ES-I3 (cell line): ENCODE measurements around the gene ARHGEF12.

Experiments
- H3K36me3 ChIP-seq: 2 replicates; pipeline ENCODE4 v1.6.1; 2013; ENCODE audit warnings: mild to moderate bottlenecking, low read length, control low read depth, moderate library complexity; ENCODE audit not compliant: insufficient read depth
- H3K4me1 ChIP-seq: 2 replicates; pipeline ENCODE4 v1.6.1; 2013; ENCODE audit warnings: mild to moderate bottlenecking, control low read depth, low read length; ENCODE audit not compliant: insufficient read depth
- H3K9ac ChIP-seq: 2 replicates; pipeline ENCODE4 v1.6.1; 2013; ENCODE audit warnings: low read depth, mild to moderate bottlenecking, low read length, moderate library complexity
- H3K9me3 ChIP-seq: 2 replicates; pipeline ENCODE4 v1.6.1; 2013; ENCODE audit warnings: mild to moderate bottlenecking, low read length, moderate library complexity; ENCODE audit not compliant: control insufficient read depth, insufficient read depth

The ARHGEF12 gene

DNA sequence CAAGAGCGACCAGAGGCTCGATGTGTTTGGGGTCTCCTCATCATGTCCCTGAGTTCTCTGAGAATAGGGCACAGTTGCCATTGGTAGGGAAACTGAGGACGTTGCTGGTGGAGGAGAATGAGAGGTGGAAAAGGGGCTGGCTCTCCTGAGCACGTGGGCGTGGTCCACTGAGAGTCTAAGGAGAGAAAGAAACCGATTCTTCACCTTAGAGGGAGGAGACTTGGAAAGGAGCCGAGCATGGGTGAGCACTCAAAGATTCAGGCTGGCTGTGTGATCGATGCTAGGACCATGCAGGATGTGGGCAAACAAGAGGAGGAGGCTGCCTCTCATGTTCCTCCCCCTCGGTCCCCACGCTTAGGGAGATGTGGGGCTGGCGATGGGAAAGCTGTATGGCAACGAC, 30.9 kb upstream of the ARHGEF12 start:
- no peaks in the 10 kb centered on the region for H3K9me3 ChIP-seq
- H3K9ac ChIP-seq: no peak overlapping the region
- no peaks in the 10 kb centered on the region for H3K36me3 ChIP-seq
- H3K4me1 ChIP-seq: peaks cover 34% of the 10 kb centered on the region

DNA sequence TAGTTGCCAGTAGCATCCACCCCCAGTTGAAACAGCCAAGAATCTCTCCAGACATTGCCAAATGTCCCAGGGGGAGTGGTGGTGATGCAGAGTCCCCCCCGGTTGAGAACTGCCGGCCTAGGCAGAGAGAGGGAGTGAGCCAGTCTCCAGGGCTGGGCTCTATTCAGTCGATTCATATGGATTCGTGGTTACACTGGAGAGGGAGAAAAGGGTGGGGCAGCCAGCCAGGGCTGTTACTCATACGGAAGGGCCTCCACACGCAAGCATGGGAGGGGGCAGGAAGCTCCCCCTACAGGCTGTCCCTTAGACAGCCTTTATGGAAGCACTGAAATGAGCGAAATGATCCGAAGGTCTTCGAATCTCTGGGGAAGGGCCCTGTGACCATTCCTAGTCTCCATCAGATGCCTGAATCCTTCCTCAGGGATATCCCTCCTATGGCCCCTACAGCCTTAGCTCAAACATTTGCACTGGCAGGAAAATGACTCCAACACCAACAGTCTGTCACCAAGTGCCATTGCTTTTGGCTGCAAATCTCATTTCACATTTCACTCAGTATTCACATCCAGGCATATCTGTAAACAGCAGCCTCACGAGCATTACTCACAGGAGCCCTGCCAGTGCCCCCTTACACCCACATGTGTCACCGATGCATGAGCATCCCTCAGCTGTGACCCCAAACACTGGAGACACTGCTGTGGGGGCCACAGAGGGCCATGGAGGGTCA, 29.5 kb upstream of the ARHGEF12 start:
- H3K9ac ChIP-seq: no peak overlapping the region
- H3K36me3 ChIP-seq: no peaks in the 10 kb centered on the region
- peaks cover 33% of the 10 kb centered on the region for H3K4me1 ChIP-seq
- no peaks in the 10 kb centered on the region for H3K9me3 ChIP-seq

DNA sequence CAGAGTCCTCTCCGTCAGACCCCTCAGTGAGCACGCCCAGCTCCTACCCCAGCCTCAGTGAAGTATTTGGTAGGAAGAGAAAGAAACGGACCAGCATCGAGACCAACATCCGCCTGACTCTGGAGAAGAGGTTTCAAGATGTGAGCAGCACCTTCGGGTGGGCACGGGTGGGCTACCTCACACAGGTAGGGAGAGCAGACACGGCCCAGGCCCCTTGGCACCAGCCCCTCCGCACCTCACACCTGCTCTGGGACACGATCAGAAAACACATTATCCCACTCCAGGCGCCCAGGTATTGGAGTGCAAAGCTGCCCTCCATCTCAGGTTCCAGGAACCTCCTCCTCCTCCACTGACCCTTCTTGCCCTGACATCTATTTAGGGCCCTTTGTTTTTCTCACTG, 28.7 kb upstream of the ARHGEF12 start:
- Histone ChIP-seq H3K9me3 (no peaks in the 10 kb centered on the region), H3K36me3 (no peaks in the 10 kb centered on the region), H3K9ac (no peak overlapping the region), H3K4me1 (peaks cover 31% of the 10 kb centered on the region)

DNA sequence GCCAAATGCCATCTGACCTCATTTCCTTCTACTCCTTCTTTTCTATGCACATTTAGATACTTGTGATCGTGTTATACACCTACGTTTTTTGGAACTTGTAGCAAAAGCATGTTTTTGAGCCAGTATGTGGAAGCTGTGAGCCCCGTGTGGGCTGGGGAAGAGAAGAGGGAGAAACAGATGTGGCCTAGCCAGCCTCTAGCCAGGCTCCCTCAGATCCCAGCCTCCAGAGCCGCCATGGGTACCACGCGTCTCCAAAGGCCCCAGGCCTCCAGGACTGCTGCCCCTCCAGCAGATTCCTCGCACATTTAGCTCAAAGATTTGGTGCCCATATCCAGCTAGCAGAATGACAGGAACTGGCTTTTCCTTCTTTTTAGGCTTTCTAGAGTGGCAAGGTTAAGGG, 28.1 kb upstream of the ARHGEF12 start:
- Histone ChIP-seq H3K36me3 (no peaks in the 10 kb centered on the region), H3K9ac (no peak overlapping the region), H3K4me1 (peaks cover 28% of the 10 kb centered on the region), H3K9me3 (no peaks in the 10 kb centered on the region)

DNA sequence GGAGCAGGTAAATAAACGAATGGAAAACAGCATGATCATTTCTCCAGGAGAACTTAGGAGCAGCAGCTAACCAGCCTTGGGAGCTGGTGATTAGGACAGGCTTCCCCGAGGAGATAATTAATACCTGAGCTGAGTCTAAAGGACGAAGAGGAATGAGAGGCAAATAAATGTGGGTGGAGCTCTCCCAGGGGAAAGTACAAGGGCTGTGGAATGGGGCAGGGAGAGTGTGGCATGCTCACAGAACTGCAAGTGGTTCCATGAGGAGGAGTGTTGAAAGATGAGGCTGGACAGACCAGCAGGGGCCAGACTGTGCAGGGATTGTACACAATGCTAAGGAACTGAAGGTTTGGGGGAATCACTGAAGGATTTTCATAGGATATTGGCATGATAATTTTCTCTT, 25.3 kb upstream of the ARHGEF12 start:
- H3K9ac ChIP-seq: no peak overlapping the region
- no peaks in the 10 kb centered on the region for H3K9me3 ChIP-seq
- H3K4me1 ChIP-seq: peaks cover 13% of the 10 kb centered on the region
- no peaks in the 10 kb centered on the region for H3K36me3 ChIP-seq

DNA sequence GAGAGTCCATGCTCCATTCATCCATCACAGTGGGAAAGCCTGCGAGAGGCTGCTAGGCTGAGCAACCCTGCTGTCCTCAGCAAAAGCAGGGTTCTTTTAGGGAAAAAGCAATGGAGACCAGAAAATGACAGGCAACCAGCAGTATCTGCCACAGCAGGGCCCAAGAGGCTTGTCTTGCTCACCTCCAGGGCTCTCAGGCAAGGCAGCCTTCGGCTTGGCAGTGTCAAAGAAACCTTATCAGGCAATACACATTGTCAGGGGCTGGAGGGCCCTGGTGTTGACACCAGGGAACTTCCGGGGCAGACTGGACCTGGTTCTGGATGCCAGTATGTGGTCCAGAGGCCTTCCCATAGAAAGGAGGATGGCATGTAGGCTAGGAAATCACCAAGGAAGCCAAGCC, 21.4 kb upstream of the ARHGEF12 start:
- Histone ChIP-seq H3K9ac (no peak overlapping the region), H3K36me3 (no peaks in the 10 kb centered on the region; the same call in 1 of the 2 replicates), H3K9me3 (no peaks in the 10 kb centered on the region), H3K4me1 (0 out of 2 replicates have a peak, but pooled peaks cover 3% of the 10 kb centered on the region)

DNA sequence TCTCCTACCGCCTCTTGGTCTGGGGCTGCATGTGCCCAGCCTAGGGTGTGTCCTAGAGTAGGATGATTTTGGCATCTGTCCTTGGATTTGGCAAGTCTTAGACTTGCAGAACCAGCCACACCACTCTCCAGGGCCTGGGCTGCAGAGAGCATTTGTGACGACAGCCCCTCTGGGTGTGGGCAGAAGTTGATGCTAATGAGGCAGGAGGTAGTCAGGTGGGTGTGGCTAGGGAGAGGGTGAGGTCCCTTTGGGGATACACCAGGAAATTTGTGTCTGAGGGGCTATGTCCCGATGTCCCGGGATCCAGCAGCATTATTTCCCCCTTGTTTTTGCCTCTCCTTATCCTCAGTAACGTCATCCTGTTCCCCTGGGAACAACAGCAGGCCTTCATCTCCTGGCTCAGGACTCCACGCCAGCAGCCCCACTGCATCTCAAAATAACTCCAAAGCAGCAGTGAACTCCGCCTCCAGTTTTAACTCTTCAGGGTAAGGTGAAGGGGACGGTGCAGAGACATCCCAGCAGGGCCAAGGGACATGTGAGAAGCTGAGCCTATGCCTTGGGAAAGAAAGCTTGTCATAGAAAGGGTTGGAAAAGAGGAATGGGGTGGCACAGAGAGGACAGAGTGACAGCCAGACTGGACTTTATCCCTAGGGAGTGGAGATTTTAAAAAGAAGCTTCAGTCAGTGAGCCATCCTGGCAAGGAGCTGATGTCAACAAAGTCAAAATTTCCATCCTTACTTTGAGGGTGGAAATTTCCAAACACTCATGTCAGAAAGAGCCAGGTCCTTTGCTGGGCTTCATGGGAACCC, 19.1 kb upstream of the ARHGEF12 start:
- Histone ChIP-seq H3K4me1 (0 out of 2 replicates have a peak, but pooled peaks cover 3% of the 10 kb centered on the region), H3K36me3 (no peaks in the 10 kb centered on the region; the same call in 1 of the 2 replicates), H3K9me3 (no peaks in the 10 kb centered on the region), H3K9ac (no peak overlapping the region)

DNA sequence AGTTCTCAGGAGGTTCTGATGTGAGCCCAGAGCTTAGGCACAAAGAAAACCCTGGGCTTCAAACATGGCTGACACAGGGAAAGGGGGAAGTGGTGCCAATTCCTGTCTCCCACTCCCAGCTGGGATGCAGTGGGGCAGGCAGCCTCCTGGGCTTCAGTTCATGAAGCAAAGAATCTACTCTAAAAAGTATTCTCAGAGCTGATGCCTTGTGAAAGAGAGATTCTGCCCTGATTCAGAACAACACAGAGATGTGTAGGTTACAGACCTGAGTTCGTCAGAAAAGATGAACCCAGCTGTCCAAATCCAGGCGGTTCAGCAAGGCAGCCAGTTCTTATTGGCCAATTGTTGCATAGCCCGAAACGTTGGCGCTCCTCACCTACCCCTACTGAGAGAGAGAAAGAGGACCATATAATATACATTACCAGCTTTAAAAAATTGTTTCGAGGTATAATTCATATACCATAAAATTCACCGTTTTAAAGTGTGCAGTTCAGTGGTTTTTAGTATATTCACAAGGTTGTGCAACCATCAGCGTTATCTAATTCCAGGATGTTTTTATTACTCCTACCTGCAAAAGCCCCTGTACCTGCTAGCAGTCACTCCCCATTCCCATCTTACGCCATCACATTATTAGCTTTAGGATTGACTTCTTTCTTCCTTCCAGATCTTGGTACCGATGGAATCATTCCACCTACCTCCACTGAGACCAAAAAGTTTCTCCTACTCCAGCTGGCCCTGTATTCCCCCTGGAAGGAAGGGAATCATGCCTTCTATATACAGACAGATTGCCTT, 18.3 kb upstream of the ARHGEF12 start:
- Histone ChIP-seq H3K9ac (no peak overlapping the region), H3K36me3 (no peaks in the 10 kb centered on the region; the same call in 1 of the 2 replicates), H3K4me1 (0 out of 2 replicates have a peak, but pooled peaks cover 3% of the 10 kb centered on the region), H3K9me3 (no peaks in the 10 kb centered on the region)

DNA sequence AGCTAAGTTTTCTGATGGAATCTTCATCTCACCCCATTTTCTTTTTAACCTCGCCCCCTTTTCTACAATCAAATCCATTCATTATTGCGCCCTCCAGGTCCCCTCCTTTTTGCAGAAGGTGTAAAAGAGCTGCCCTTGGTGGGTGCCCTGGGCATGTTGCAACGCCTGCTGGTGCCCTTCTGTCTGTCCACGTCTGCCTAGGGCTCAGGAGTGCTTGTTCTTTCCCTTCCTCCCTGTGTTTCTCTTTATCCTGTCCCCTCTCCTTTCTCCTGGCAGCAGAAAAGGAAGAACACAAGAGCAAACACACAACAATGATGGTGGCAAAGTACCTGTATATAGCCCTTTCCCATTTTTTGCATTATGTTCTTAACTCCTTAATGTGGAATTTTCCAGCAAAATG, 17.3 kb upstream of the ARHGEF12 start:
- H3K36me3 ChIP-seq: no peaks in the 10 kb centered on the region; the same call in 1 of the 2 replicates
- H3K9me3 ChIP-seq: no peaks in the 10 kb centered on the region
- H3K9ac ChIP-seq: no peak overlapping the region
- H3K4me1 ChIP-seq: 0 out of 2 replicates have a peak, but pooled peaks cover 3% of the 10 kb centered on the region

DNA sequence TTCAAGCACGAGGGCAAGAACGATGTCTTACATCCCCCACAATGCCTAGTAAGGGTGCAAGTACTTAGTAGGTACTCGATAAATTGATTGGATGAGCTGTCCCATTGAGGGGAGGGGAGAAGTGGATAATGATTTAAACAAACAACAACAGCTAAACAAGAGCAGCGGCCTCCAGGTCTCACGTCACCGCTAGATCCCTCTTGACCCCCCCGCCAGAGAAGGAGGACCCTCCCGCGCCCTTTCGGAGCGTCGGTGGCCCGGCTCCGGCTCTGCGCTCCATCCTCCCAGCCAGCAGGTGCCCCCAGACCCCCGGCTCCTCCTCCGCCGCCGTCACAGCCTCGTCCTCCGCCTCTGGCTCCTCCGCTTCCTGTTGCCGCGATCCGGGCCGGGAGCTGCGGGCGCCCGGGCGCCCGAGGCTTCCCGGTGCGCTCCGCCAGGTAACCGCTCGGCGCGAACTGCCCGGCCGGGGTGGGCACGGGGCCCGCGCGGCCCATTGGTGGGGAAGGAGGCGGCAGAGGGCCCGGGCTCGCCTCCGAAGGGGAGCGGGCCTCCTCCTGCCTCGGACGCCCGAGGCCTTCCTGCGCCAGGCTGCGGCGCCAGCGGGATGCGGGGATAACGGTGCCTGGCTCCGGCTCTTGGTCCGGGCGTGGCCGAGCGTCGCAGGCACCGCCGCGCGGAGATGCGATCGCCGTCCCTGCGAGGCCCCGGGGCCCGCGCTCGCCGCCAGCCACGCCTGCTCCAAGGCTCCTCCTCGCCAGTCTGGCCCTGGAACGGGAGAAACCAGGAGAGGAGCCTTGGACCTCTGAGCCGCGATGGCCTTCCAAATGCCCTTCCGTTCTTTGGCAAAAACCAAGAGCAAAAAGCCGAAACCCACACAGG, 11.0 kb upstream of the ARHGEF12 start, which contains the start of gene TLCD5:
Gene TLCD5 (plus strand): TSS at position 368 of the 879 bp plus-strand sequence. CDS start 2,143 bp downstream, outside the sequence.
- Histone ChIP-seq H3K9me3 (no peaks in the 10 kb centered on the region), H3K36me3 (0 out of 2 replicates have a peak, but pooled peaks cover 3% of the 10 kb centered on the region), H3K9ac (peak within 1 kb of the TSS; percentile 89), H3K4me1 (peaks cover 9% of the 10 kb centered on the region; the same call in 1 of the 2 replicates)

DNA sequence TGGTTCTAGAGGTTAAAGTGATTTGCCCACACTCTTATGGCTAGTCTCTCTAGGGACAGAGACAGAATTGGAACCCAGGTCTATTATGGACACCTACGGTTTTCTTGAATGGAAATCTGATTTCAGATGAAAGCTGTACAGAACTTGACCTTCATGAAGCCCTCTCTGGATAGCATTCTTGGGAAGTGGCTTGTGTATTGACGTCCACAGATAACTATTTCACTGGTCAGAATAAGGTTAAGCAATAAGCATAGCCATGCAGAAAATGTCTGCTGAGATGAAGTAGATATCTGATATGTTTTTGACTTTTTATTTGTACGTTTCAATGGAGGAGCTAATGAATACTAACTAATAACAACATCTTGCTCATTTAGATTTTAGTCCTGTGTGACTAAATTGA, 10.0 kb upstream of the ARHGEF12 start:
- Histone ChIP-seq H3K4me1 (peaks cover 9% of the 10 kb centered on the region; the same call in 1 of the 2 replicates), H3K9ac (peak overlapping the region; percentile 89), H3K36me3 (0 out of 2 replicates have a peak, but pooled peaks cover 3% of the 10 kb centered on the region), H3K9me3 (no peaks in the 10 kb centered on the region)

DNA sequence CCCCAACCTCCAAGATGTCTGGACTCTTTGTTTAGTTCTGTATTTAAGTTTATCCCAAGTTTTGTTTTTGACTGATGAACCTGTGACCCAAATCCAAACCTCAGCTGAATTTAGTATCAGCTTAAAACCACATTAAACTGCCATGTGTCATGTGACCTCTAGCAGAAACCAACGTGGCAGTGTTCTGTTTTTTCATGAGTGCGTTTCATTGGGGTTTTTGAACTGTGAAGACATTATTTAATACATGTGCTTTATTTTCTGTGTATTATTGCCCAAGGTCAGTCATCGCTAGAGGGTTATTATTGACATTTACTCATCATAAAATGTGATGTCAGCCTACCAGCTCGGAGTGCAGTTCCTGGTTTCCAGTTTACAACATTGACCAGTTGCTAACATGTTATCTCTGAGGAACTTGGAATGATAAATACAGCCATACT, 9.3 kb upstream of the ARHGEF12 start:
- H3K9me3 ChIP-seq: no peaks in the 10 kb centered on the region
- H3K4me1 ChIP-seq: peaks cover 9% of the 10 kb centered on the region; the same call in 1 of the 2 replicates
- H3K9ac ChIP-seq: no peak overlapping the region
- H3K36me3 ChIP-seq: 0 out of 2 replicates have a peak, but pooled peaks cover 3% of the 10 kb centered on the region

DNA sequence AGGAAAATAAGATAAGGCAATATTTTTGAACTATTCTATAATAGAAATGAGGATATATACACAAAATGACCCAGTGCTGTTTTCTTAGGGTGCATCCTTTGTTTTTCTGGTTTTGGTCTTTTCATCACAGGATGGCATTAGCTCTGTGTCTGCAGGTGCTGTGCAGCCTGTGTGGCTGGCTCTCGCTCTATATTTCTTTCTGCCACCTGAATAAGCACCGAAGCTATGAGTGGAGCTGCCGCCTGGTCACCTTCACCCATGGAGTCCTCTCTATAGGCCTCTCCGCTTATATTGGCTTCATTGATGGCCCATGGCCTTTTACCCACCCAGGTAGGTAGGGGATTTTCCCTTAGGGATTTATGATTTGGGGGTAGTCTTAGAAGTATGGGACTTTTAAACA, 8.9 kb upstream of the ARHGEF12 start:
- H3K9ac ChIP-seq: no peak overlapping the region
- H3K4me1 ChIP-seq: peaks cover 9% of the 10 kb centered on the region; the same call in 1 of the 2 replicates

More for the DNA sequence above, 8.9 kb upstream of the ARHGEF12 start:
- 0 out of 2 replicates have a peak, but pooled peaks cover 3% of the 10 kb centered on the region for H3K36me3 ChIP-seq
- H3K9me3 ChIP-seq: no peaks in the 10 kb centered on the region
